CD4-positive, alpha-beta T cell treated with Interleukin-17A for 4 hours (primary cell): ENCODE measurements around the gene DTWD2.
"Not testable (repeated sequence)": the region's sequence is repeated elsewhere in the genome, so short reads cannot be mapped to it uniquely, and the experiment has no call there.

Source experiments
- DNase-seq: peaks from one replicate; pipeline ENCODE4 v3.0.0-alpha.2; 2020; ENCODE audit warnings: mixed read lengths

The DTWD2 gene

GRCh38 chr5:118994595-118994994 is 6.2 kb upstream of the DTWD2 start:
- DNase-seq, result no peak

- DNase-seq, result not testable (repeated sequence)
These were observed 4.8 kb upstream of the DTWD2 start for GRCh38 chr5:118993118-118993517.

GRCh38 chr5:118992055-118992454 is 3.7 kb upstream of the DTWD2 start:
- DNase-seq, result not testable (repeated sequence)

GRCh38 chr5:118990582-118990981 is 2.2 kb upstream of the DTWD2 start:
- no peak for DNase-seq

- no peak for DNase-seq
These were observed 1.5 kb upstream of the DTWD2 start for GRCh38 chr5:118989816-118990215.

GRCh38 chr5:118988866-118989180 is 476 bp upstream of the DTWD2 start:
- no peak for DNase-seq

- no peak for DNase-seq
These were observed 3.7 kb downstream of the DTWD2 start for GRCh38 chr5:118984602-118985001.

- DNase-seq, result no peak
These were observed 6.6 kb downstream of the DTWD2 start for GRCh38 chr5:118981783-118982182.

- DNase-seq, result no peak
These were observed 7.9 kb downstream of the DTWD2 start for GRCh38 chr5:118980438-118980837.

- DNase-seq, result no peak
These were observed 8.3 kb downstream of the DTWD2 start for GRCh38 chr5:118980017-118980416.

- DNase-seq, result not testable (repeated sequence)
These were observed 14.4 kb downstream of the DTWD2 start for GRCh38 chr5:118973779-118974445.

GRCh38 chr5:118968925-118969375 is 19.4 kb downstream of the DTWD2 start:
- no peak for DNase-seq

- no peak for DNase-seq
These were observed 19.9 kb downstream of the DTWD2 start for GRCh38 chr5:118968406-118968911.

GRCh38 chr5:118967059-118967508 is 21.3 kb downstream of the DTWD2 start:
- DNase-seq, result no peak

GRCh38 chr5:118965890-118966289 is 22.5 kb downstream of the DTWD2 start:
- DNase-seq, result no peak

GRCh38 chr5:118964970-118965369 is 23.4 kb downstream of the DTWD2 start:
- not testable (repeated sequence) for DNase-seq

GRCh38 chr5:118964388-118964787 is 24.0 kb downstream of the DTWD2 start:
- DNase-seq, result not testable (repeated sequence)

- no peak for DNase-seq
These were observed 25.2 kb downstream of the DTWD2 start for GRCh38 chr5:118963169-118963568.

- DNase-seq, result no peak
These were observed 27.8 kb downstream of the DTWD2 start for GRCh38 chr5:118960557-118960956.

- no peak for DNase-seq
These were observed 31.6 kb downstream of the DTWD2 start for GRCh38 chr5:118956727-118957126.

GRCh38 chr5:118953652-118954005 is 34.7 kb downstream of the DTWD2 start:
- no peak for DNase-seq

GRCh38 chr5:118952992-118953651 is 35.2 kb downstream of the DTWD2 start:
- DNase-seq, result no peak

- not testable (repeated sequence) for DNase-seq
These were observed 36.0 kb downstream of the DTWD2 start for GRCh38 chr5:118952306-118952705.

GRCh38 chr5:118950354-118950753 is 38.0 kb downstream of the DTWD2 start:
- not testable (repeated sequence) for DNase-seq
